ENCODE measurements around the gene ETV7. TPM values are rescaled to one million over a fixed set of nuclear protein-coding genes. Genes with fewer than 3 reads are reported as not detected.

ETV7 gene
- total RNA-seq, 2 experiments from 2014 or later = 20.7 to 21.9 TPM

DNA sequence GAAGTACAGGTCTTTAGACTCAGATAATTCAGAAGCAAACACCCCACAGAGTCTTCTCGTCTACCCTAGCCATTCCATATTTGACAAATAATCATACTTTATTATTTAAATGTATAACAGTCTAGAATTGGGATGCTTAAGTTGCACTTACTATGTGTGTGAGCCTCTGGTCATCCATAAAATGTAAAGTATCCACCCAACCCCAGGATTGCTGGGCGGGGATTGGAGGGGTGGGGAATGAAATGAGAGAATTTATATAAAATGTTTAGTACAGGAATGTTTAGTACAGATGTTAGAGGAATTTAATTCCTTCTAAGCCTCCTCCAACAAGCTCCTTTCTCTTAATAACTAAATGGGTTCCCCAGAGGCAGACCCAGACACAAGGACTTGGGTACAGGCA, 67.6 kb downstream of the ETV7 start:
- DNase-seq = no peak
- no peaks in the 10 kb centered on the region for H3K36me3 Mint-ChIP-seq (ENCODE audit: low read depth)
- ChIA-PET POLR2A (no interaction called here), CTCF (interaction anchor here (1.7 to 3.0 kb wide), 2 partner anchors 17 to 21 kb away, joined by 6 to 8 read pairs; no protein-coding TSS in a partner anchor)
- H3K4me1 Mint-ChIP-seq = no peaks in the 10 kb centered on the region
- H3K27ac Mint-ChIP-seq = no peak overlapping the region
- no peaks in the 10 kb centered on the region for H3K9me3 Mint-ChIP-seq
- peaks cover 8% of the 10 kb centered on the region for H3K27me3 Mint-ChIP-seq
- no peak overlapping the region for H3K4me3 Mint-ChIP-seq

DNA sequence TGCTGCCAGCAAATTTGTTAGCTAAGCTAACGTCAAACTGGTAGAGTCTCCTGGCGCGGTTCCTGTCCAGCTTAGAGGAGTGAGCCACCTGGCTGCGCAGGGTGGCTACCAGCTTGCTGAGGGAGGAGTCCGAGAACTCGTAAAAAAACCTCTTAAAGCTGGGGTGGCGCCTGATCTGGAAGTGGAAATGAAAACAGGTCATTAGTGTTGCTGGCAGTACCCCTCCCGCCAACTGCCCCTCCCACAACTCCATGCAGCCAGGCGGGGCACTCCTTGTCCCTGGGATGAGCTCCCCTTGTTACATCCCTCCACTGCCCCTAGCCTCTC, 68.1 kb downstream of the ETV7 start:
- CTCF ChIA-PET = interaction anchor here (3.0 kb wide), 1 partner anchor 22 kb away, joined by 8 read pairs; no protein-coding TSS in a partner anchor
- POLR2A ChIA-PET = no interaction called here
- Mint-ChIP-seq H3K4me3 (no peak overlapping the region), H3K36me3 (ENCODE audit: low read depth) (no peaks in the 10 kb centered on the region), H3K9me3 (no peaks in the 10 kb centered on the region), H3K4me1 (no peaks in the 10 kb centered on the region), H3K27me3 (peaks cover 8% of the 10 kb centered on the region), H3K27ac (no peak overlapping the region)
- no peak for DNase-seq

DNA sequence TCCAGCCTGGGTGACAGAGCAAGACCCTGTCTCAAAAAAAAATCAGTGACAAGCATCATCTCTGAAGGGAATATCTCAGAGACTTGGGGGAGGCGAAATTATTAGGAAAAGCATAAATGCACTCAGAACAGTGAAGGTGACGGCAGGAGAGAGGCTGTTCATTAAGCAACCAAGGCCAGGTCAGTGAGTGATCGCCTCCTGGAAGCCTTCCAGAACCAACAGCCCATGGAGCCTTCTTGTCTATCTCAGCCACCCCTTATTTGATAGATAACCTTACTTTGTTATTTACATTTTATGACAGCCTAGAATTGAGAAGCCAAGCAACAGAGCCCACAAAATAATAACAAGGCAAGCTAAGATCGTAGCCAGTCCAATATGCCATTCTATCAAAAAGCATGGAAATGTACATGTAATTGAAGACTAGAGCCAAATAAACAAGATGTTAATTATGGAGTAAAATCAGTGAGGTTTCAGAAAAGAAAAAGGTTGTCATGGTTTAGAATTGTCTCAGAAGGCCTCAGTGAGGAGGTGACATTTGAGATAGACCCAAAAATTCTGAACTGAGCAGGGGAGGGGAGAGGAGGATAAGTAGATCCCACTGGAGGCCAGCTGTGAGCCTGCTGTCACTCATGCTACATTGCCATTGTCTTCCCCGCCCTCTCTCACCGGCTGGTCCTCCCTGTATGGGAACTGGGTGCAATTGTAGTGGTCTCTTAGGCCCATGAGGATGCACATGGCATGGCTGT, 68.6 kb downstream of the ETV7 start:
- no peaks in the 10 kb centered on the region for H3K36me3 Mint-ChIP-seq (ENCODE audit: low read depth)
- no peak for DNase-seq
- no peak overlapping the region for H3K27ac Mint-ChIP-seq
- peaks cover 8% of the 10 kb centered on the region for H3K27me3 Mint-ChIP-seq
- ChIA-PET POLR2A (no interaction called here), CTCF (interaction anchor here (2.2 to 3.0 kb wide), 2 partner anchors 17 to 22 kb away, joined by 8 to 10 read pairs; no protein-coding TSS in a partner anchor)
- no peak overlapping the region for H3K4me3 Mint-ChIP-seq
- no peaks in the 10 kb centered on the region for H3K9me3 Mint-ChIP-seq
- no peaks in the 10 kb centered on the region for H3K4me1 Mint-ChIP-seq

DNA sequence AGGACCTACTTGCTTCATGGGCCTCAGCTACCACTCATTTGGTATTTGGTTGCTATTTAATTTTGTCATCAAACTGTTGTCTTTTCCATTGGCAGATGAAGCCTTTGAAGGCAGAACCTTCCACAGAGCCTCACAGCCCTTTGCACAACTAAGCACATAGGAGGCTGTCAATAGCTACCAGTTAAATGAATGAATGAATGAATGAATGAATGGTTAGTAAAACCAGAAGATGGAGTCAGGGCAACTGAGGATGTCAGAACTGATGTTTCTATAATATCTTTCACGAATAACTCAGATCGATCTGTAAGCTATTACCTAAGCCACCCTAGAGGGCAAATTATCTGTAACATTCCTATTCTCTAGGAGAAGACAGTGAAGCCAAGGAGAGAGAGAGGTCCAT, 69.8 kb downstream of the ETV7 start:
- no peak for DNase-seq
- no peaks in the 10 kb centered on the region for H3K36me3 Mint-ChIP-seq (ENCODE audit: low read depth)
- peaks cover 8% of the 10 kb centered on the region for H3K27me3 Mint-ChIP-seq
- H3K4me3 Mint-ChIP-seq = no peak overlapping the region
- no peaks in the 10 kb centered on the region for H3K9me3 Mint-ChIP-seq
- no peak overlapping the region for H3K27ac Mint-ChIP-seq
- ChIA-PET POLR2A (no interaction called here), CTCF (interaction anchor here (0.9 to 2.2 kb wide), 4 partner anchors 9 to 21 kb away, joined by 3 to 10 read pairs (median 4); no protein-coding TSS in a partner anchor)
- H3K4me1 Mint-ChIP-seq = no peaks in the 10 kb centered on the region

Other genes with a start within 250 kb of the ETV7 start
- 10 to 100 TPM; 21.6 to 21.8 TPM for gene BRPF3, start 190.9 kb downstream of the ETV7 start, total RNA-seq
- under 1 TPM in 1 of 2 experiments, not detected in 1; 0.13 TPM for gene PNPLA1, start 117.6 kb downstream of the ETV7 start, total RNA-seq
- gene BNIP5, start 50.8 kb downstream of the ETV7 start, total RNA-seq = not detected
- gene PXT1, start 55.2 kb upstream of the ETV7 start, total RNA-seq = under 1 TPM in 1 of 2 experiments, not detected in 1; 0.35 TPM
- 10 to 100 TPM; 60.7 to 63.6 TPM for gene KCTD20, start 55.3 kb upstream of the ETV7 start, total RNA-seq
- gene STK38, start 159.8 kb upstream of the ETV7 start, total RNA-seq = 10 to 100 TPM; 88.9 to 93.2 TPM
- 100 to 1,000 TPM; 384 to 385 TPM for gene SRSF3, start 206.7 kb upstream of the ETV7 start, total RNA-seq